Head of caudate nucleus (tissue), 42 donors: ENCODE measurements around the gene MAGI2.
"Not testable (repeated sequence)": the region's sequence is repeated elsewhere in the genome, so short reads cannot be mapped to it uniquely, and the experiment has no call there.

Experiments
- DNase-seq, 42 donors: peaks; one replicate each; pipeline versions ENCODE4 v3.0.0 to v3.0.0-alpha.2; 2020 to 2021; ENCODE audit warnings: mixed read lengths in 7 of 42
- intact Hi-C: fragments of 100-400 bp; cut with DNase I; formaldehyde crosslinking; loops from one replicate; pipeline ENCODE4 v1.15.0; 2022

MAGI2 gene

GRCh38 chr7:79452495-79453265 lies 787 bp downstream of the MAGI2 start:
- intact Hi-C loops = loop anchor here (5.0 kb wide), 1 partner anchor 150 kb away; no protein-coding TSS in a partner anchor
- DNase-seq = peak in 39 of 42 donors; percentile 5 to 61 (median 24)

GRCh38 chr7:79452032-79452494 lies 1.4 kb downstream of the MAGI2 start:
- DNase-seq = peak; percentile 86 to 97 (median 92)
- intact Hi-C loops = loop anchor here (5.0 kb wide), 1 partner anchor 150 kb away; no protein-coding TSS in a partner anchor

- intact Hi-C loops = loop anchor here (5.0 kb wide), 1 partner anchor 149 kb away; no protein-coding TSS in a partner anchor
- no peak for DNase-seq
Measured at GRCh38 chr7:79451580-79451979, 1.9 kb downstream of the MAGI2 start.

- intact Hi-C loops = not testable (repeated sequence)
Measured at GRCh38 chr7:79442766-79443165, 10.7 kb downstream of the MAGI2 start.

GRCh38 chr7:79436378-79436777 lies 17.1 kb downstream of the MAGI2 start:
- DNase-seq = no peak
- intact Hi-C loops = no loop called here

More at GRCh38 chr7:79442766-79443165, 10.7 kb downstream of the MAGI2 start:
- not testable (repeated sequence) for DNase-seq

- intact Hi-C loops = no loop called here
- DNase-seq = no peak
Measured at GRCh38 chr7:79434867-79435266, 18.6 kb downstream of the MAGI2 start.

- no peak for DNase-seq
- intact Hi-C loops = no loop called here
Measured at GRCh38 chr7:79434098-79434497, 19.4 kb downstream of the MAGI2 start.

GRCh38 chr7:79430391-79430790 lies 23.1 kb downstream of the MAGI2 start:
- intact Hi-C loops = no loop called here
- DNase-seq = no peak

GRCh38 chr7:79425665-79426064 lies 27.8 kb downstream of the MAGI2 start:
- DNase-seq = peak in 9 of 42 donors; percentile 4 to 66 (median 34)
- intact Hi-C loops = no loop called here

- intact Hi-C loops = no loop called here
- DNase-seq = peak in 1 of 42 donors; percentile 26
Measured at GRCh38 chr7:79421751-79422150, 31.7 kb downstream of the MAGI2 start.

- DNase-seq = no peak
- intact Hi-C loops = no loop called here
Measured at GRCh38 chr7:79420464-79420863, 33.0 kb downstream of the MAGI2 start.

- DNase-seq = no peak
- intact Hi-C loops = no loop called here
Measured at GRCh38 chr7:79414910-79415309, 38.6 kb downstream of the MAGI2 start.

- intact Hi-C loops = no loop called here
- DNase-seq = no peak
Measured at GRCh38 chr7:79412915-79413314, 40.6 kb downstream of the MAGI2 start.

- intact Hi-C loops = no loop called here
- no peak for DNase-seq
Measured at GRCh38 chr7:79412438-79412837, 41.0 kb downstream of the MAGI2 start.

GRCh38 chr7:79410345-79410744 lies 43.1 kb downstream of the MAGI2 start:
- intact Hi-C loops = no loop called here
- DNase-seq = no peak

GRCh38 chr7:79407351-79407750 lies 46.1 kb downstream of the MAGI2 start:
- intact Hi-C loops = no loop called here
- no peak for DNase-seq

- intact Hi-C loops = no loop called here
- no peak for DNase-seq
Measured at GRCh38 chr7:79406371-79406770, 47.1 kb downstream of the MAGI2 start.

GRCh38 chr7:79405368-79405767 lies 48.1 kb downstream of the MAGI2 start:
- intact Hi-C loops = no loop called here
- DNase-seq = no peak

- no peak for DNase-seq
Measured at GRCh38 chr7:79403879-79404278, 49.6 kb downstream of the MAGI2 start.

GRCh38 chr7:79403451-79403850 lies 50.0 kb downstream of the MAGI2 start:
- intact Hi-C loops = no loop called here
- DNase-seq = no peak

More at GRCh38 chr7:79403879-79404278, 49.6 kb downstream of the MAGI2 start:
- intact Hi-C loops = no loop called here

- intact Hi-C loops = no loop called here
- no peak for DNase-seq
Measured at GRCh38 chr7:79401254-79401653, 52.2 kb downstream of the MAGI2 start.
